K562 (cell line): ENCODE data around the gene KCNF1. TPM values are rescaled to one million over a fixed set of nuclear protein-coding genes. Genes with fewer than 3 reads are reported as not detected.

ENCODE experiments used
- ZNF830 ChIP-seq: fragments of 250-450 bp; sonication (Bioruptor Pico); IDR thresholded peaks from 2 replicates; pipeline ENCODE4 v1.5.0; 2021; ENCODE audit warnings: mild to moderate bottlenecking
- polyA plus RNA-seq, 8 experiments: library from polyadenylated mRNA; depleted of rRNA in 4 of 8; stranded (reverse) in 5 of 8; unstranded in 3 of 8; fragments of >200 nt; fragmentation: Nextera tagmentation in 2 of 8; fragmentation: Illumina TruSeq in 1 of 8; extraction: Ambion mirVana in 2 of 8; extraction: Trizol in 1 of 8; gene quantifications; 2 replicates each; pipeline versions ENCODE4 v1.2.1 to v1.2.3, GENCODE V29; 2011 to 2014; ENCODE audit warnings: inconsistent platforms in 1 of 8, missing spikeins in 1 of 8
- total RNA-seq, 7 experiments: library from RNA; depleted of rRNA in 6 of 7; stranded (reverse); fragments of >200 nt in 6 of 7; fragmentation: Illumina TruSeq in 2 of 7; extraction: Trizol in 2 of 7; gene quantifications; 2 replicates each; pipeline versions ENCODE4 v1.2.1 to v1.2.3, GENCODE V29; 2011 to 2021; ENCODE audit warnings: low replicate concordance in 1 of 7
- TF ChIP-seq, protein P1 (sequence below), 2 experiments: fragments of 450-650 bp; formaldehyde crosslinking in 1 of 2; IDR thresholded peaks; 2 replicates each; pipeline versions ENCODE4 v1.4.0 to v1.6.1; 2014 to 2020; ENCODE audit warnings: mild to moderate bottlenecking in 2 of 2, borderline replicate concordance in 1 of 2, low read depth in 1 of 2

KCNF1 gene
- total and polyA plus RNA-seq, 9 of the 15 experiments (the other 6 are each of a cell fraction or from before 2014, with no cell fraction given): not detected

DNA sequence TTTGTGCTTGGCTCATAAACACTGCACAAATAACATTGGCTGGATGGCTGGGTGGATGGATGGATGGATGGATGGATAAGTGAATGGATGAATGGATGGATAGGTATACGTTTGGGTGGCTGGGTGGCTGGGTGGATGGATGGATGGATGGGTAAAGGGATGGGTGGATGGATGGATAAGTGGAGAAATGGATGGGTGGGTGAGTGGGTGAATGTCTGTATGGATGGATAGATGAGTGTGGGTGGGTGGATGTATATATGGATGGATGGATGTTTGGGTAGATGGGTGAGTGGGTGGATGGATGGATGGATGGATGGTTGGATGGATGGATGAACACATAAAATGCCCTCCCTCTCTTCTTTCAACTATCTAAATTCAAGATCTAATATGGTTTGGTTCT lies 38.1 kb downstream of the KCNF1 start (continued):
- TF ChIP-seq, protein P1, sequence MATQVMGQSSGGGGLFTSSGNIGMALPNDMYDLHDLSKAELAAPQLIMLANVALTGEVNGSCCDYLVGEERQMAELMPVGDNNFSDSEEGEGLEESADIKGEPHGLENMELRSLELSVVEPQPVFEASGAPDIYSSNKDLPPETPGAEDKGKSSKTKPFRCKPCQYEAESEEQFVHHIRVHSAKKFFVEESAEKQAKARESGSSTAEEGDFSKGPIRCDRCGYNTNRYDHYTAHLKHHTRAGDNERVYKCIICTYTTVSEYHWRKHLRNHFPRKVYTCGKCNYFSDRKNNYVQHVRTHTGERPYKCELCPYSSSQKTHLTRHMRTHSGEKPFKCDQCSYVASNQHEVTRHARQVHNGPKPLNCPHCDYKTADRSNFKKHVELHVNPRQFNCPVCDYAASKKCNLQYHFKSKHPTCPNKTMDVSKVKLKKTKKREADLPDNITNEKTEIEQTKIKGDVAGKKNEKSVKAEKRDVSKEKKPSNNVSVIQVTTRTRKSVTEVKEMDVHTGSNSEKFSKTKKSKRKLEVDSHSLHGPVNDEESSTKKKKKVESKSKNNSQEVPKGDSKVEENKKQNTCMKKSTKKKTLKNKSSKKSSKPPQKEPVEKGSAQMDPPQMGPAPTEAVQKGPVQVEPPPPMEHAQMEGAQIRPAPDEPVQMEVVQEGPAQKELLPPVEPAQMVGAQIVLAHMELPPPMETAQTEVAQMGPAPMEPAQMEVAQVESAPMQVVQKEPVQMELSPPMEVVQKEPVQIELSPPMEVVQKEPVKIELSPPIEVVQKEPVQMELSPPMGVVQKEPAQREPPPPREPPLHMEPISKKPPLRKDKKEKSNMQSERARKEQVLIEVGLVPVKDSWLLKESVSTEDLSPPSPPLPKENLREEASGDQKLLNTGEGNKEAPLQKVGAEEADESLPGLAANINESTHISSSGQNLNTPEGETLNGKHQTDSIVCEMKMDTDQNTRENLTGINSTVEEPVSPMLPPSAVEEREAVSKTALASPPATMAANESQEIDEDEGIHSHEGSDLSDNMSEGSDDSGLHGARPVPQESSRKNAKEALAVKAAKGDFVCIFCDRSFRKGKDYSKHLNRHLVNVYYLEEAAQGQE (IDR thresholded peaks at IDR 0.05; ENCODE audit: borderline replicate concordance): no peak
- TF ChIP-seq, protein P1 (CRISPR knock-in tag; IDR thresholded peaks at IDR 0.05; ENCODE audit: low read depth): no peak
- TF ChIP-seq ZNF830 (CRISPR knock-in tag): no peak
